ENCODE results near the gene MEX3D.

- TF ChIP-seq POLR2A (IDR thresholded peaks at IDR 0.05) (no peak), CTCF (IDR thresholded peaks at IDR 0.05) (no peak), EP300 (IDR thresholded peaks at IDR 0.05) (no peak)
Observed at GRCh38 chr19:1510442-1510806, 57.7 kb downstream of the MEX3D start.

All from ovary (tissue), 3 donors.